BJ (cell line): Measurements from ENCODE around the gene MOGAT1. TPM values are rescaled to one million over a fixed set of nuclear protein-coding genes. Genes with fewer than 3 reads are reported as not detected.

Source experiments
- CTCF ChIA-PET: fragments of 350-600 bp; formaldehyde crosslinking; extraction: SDS; loops from one replicate; lab custom pipeline; 2021; ENCODE audit warnings: antibody characterized with exemption, inconsistent platforms; lab: Yijun Ruan, JAX
- POLR2A ChIA-PET: fragments of 300-600 bp; sonication (Branson Sonifier 250); formaldehyde crosslinking; extraction: SDS; loops from one replicate; lab custom pipeline; 2021; ENCODE audit warnings: antibody characterized with exemption; lab: Charles Lee
- DNase-seq: peaks from one replicate; pipeline ENCODE4 v3.0.0-alpha.2; 2011; ENCODE audit warnings: low read depth
- H3K27me3 ChIP-seq: 2 replicates; pipeline ENCODE4 v1.6.0; 2011; ENCODE audit warnings: low read length; ENCODE audit not compliant: control insufficient read depth, insufficient read depth
- H3K36me3 ChIP-seq: 2 replicates; pipeline ENCODE4 v1.5.1; 2011; ENCODE audit warnings: low read length; ENCODE audit not compliant: control insufficient read depth, insufficient read depth
- H3K4me3 ChIP-seq: 2 replicates; pipeline ENCODE4 v1.5.1; 2011; ENCODE audit warnings: low read depth, mild to moderate bottlenecking, control low read depth, low read length
- polyA plus RNA-seq: library from polyadenylated mRNA; depleted of rRNA; stranded (reverse); fragments of >200 nt; gene quantifications from 2 replicates; pipeline ENCODE4 v1.2.3, GENCODE V29; 2011
- TF ChIP-seq, protein P1 (sequence below): IDR thresholded peaks from 2 replicates; pipeline ENCODE4 v1.5.1; 2011; ENCODE audit warnings: low read depth, mild to moderate bottlenecking, control low read depth, inconsistent platforms, low read length, moderate library complexity; ENCODE audit not compliant: insufficient read depth

Gene MOGAT1
- polyA plus RNA-seq, 1 experiment, result not detected

GRCh38 chr2:222673883-222674282 lies 2.4 kb downstream of the MOGAT1 start:
- TF ChIP-seq, protein P1, sequence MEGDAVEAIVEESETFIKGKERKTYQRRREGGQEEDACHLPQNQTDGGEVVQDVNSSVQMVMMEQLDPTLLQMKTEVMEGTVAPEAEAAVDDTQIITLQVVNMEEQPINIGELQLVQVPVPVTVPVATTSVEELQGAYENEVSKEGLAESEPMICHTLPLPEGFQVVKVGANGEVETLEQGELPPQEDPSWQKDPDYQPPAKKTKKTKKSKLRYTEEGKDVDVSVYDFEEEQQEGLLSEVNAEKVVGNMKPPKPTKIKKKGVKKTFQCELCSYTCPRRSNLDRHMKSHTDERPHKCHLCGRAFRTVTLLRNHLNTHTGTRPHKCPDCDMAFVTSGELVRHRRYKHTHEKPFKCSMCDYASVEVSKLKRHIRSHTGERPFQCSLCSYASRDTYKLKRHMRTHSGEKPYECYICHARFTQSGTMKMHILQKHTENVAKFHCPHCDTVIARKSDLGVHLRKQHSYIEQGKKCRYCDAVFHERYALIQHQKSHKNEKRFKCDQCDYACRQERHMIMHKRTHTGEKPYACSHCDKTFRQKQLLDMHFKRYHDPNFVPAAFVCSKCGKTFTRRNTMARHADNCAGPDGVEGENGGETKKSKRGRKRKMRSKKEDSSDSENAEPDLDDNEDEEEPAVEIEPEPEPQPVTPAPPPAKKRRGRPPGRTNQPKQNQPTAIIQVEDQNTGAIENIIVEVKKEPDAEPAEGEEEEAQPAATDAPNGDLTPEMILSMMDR, result no peak
- H3K27me3 ChIP-seq, result peaks cover 20% of the 10 kb centered on the region
- H3K4me3 ChIP-seq, result no peak overlapping the region
- POLR2A ChIA-PET, result no interaction called here
- H3K36me3 ChIP-seq, result no peaks in the 10 kb centered on the region
- DNase-seq, result no peak
- CTCF ChIA-PET, result no interaction called here

DNA sequence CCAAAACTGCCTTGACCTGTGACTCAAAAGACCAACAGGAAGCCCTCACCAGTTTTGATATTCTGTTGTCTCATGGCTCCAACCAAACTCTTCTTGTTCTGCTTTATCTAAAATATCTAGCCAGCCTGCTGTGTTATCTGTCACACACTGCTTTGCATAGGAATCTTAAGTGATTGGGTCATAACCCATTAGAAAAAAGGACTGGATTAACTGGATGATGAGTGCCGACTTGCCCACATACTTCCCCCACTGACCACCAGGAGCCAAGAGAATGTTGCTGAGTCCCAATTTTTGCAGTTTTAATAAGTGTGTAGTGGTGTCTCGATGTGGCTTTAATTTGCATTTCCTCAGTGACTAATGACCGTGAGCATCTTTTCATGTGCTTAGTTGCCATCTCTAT lies 6.5 kb downstream of the MOGAT1 start:
- POLR2A ChIA-PET, result no interaction called here
- no peak for DNase-seq
- peaks cover 13% of the 10 kb centered on the region for H3K27me3 ChIP-seq
- CTCF ChIA-PET, result interaction anchor here (1.4 to 2.2 kb wide), 2 partner anchors 12 to 13 kb away, joined by 10 to 14 read pairs; no protein-coding TSS in a partner anchor
- H3K36me3 ChIP-seq, result no peaks in the 10 kb centered on the region
- no peak overlapping the region for H3K4me3 ChIP-seq
- TF ChIP-seq, protein P1, result no peak

DNA sequence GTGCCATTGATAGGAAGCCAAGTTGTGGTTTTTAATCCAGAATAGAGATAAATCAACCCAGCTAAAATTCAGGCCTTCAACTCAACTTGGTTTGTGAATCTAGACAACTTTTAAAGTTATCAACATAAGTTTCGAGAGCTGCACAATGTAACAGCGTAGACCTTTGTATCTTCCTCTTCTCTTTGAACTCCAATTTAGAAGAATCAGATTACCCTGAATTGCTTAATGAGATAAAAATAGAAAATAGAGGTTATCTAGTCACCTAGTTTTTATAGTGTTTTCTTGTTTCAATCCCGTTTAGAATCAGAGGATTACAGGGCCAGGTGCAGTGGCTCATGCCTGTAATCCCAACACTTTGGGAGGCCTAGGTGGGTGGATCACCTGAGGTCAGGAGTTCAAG lies 12.3 kb downstream of the MOGAT1 start:
- POLR2A ChIA-PET, result no interaction called here
- Histone ChIP-seq H3K27me3 (peaks cover 4% of the 10 kb centered on the region; the same call in 1 of the 2 replicates), H3K4me3 (no peak overlapping the region), H3K36me3 (no peaks in the 10 kb centered on the region)
- CTCF ChIA-PET, result interaction anchor here (0.7 to 1.1 kb wide), 2 partner anchors 218 to 275 kb away, joined by 3 to 5 read pairs; no protein-coding TSS in a partner anchor
- TF ChIP-seq, protein P1, result no peak
- no peak for DNase-seq

GRCh38 chr2:222686086-222686750 lies 14.8 kb downstream of the MOGAT1 start:
- ChIA-PET CTCF (interaction anchor here (0.6 to 1.4 kb wide), 4 partner anchors 9 to 217 kb away, joined by 3 to 6 read pairs (median 4); no protein-coding TSS in a partner anchor), POLR2A (no interaction called here)
- 0 out of 2 replicates have a peak, but pooled peaks cover 2% of the 10 kb centered on the region for H3K27me3 ChIP-seq
- no peak overlapping the region for H3K4me3 ChIP-seq
- no peak for DNase-seq
- no peaks in the 10 kb centered on the region for H3K36me3 ChIP-seq
- TF ChIP-seq, protein P1, result no peak

DNA sequence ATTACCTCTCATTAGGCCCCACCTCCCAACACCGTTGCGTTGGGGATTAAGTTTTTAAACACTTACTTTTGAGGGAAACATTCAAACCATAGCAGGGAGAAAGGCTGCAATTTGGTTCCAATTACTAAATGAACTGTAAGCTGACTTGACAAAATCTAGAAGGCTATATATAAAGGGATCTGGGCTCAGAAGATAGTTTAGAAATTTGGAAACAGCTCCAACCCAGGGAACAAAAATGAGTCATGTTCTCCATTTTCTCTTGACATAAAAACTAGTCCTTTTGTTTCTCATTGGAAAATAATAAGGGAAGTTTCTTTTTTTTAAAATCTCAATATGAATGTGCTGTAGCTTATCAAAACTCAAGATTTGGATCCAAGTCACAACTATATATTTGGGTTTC lies 17.5 kb downstream of the MOGAT1 start:
- TF ChIP-seq, protein P1, result no peak
- DNase-seq, result no peak
- Histone ChIP-seq H3K4me3 (no peak overlapping the region), H3K27me3 (no peaks in the 10 kb centered on the region), H3K36me3 (no peaks in the 10 kb centered on the region)
- CTCF ChIA-PET, result interaction anchor here (0.5 to 4.3 kb wide), 9 partner anchors 11 to 250 kb away, joined by 3 to 39 read pairs (median 4); partner anchors contain the start of gene MOGAT1
- POLR2A ChIA-PET, result no interaction called here
